Bone marrow (tissue), 2 donors: ENCODE measurements around the gene PPP2R3A.
"Not testable (repeated sequence)": the region's sequence is repeated elsewhere in the genome, so short reads cannot be mapped to it uniquely, and the experiment has no call there.

ENCODE experiments used
- DNase-seq, 2 donors: peaks; one replicate each; lab custom pipeline; 2025; lab: John Stamatoyannopoulos, UW

Gene PPP2R3A

GRCh38 chr3:136149667-136150066 is 184.1 kb downstream of the PPP2R3A start:
- DNase-seq, result no peak

GRCh38 chr3:136151219-136151618 is 185.7 kb downstream of the PPP2R3A start:
- no peak for DNase-seq

DNA sequence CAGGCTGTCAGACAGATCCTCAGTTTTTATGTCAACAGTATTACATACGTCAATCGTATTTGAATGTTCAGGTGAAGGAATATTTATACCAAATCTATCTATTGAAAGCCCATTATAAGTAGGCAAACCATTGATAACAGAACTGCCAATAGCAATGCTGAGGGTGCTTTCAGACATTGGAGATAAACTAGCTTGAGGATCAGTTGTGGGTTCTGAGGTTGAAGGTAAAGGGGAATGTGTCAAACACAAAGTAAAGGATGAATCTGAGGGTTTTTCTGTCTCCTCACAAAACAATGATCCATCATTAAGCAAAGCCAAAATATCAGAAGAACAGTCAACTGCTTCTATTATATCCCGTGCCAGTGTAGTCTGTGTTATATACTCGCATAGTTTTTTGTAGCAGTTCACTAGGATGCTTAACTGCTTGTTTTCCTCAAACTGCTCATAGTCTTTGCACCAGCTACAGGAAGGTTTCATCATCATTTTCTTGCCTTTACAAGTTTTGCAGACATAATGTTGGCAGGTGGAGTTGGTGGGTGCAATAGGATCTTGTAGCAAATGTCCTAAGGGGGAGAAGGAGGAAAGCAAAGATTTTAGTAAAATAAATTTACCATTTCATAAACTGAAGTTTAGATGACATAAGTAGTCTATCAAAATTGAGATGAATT is 186.8 kb downstream of the PPP2R3A start:
- DNase-seq, result no peak

GRCh38 chr3:136152963-136153362 is 187.4 kb downstream of the PPP2R3A start:
- DNase-seq, result no peak

- no peak for DNase-seq
These were observed 196.0 kb downstream of the PPP2R3A start for GRCh38 chr3:136161516-136161915.

DNA sequence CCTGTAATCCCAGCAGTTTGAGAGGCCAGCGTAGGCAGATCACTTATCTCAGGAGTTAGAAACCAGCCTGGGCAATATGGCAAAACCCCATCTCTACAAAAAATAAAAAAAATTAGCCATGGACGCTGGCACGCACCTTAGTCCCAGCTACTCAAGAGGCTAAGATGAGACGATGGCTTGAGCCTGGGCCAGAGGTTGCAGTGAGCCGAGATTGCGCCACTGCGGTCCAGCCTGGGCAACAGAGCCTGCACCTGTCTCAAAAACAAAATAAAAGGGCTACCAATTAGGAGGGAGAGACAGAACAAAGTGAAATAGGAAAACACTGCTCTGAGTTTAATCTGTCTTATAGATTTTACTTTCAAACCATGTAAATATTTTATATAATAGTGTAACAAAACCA is 196.8 kb downstream of the PPP2R3A start:
- no peak for DNase-seq

DNA sequence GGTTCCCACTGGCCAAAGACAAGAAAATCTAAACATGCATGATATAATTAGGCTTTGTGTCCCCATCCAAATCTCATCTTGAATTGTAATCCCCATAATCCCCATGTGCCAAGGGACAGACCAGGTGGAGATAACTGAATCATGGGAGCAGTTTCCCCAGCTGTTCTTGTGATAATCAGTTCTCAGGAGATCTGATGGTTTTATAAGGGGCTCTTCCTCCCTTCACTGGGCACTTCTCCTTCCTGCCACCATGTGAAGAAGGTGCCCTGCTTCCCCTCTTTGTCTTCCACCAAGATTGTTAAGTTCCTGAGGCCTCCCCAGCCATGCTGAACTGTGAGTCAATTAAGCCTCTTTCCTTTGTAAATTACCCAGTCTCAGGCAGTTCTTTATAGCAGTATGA is 198.1 kb downstream of the PPP2R3A start:
- DNase-seq, result peak in 1 of 2 donors; percentile 49

GRCh38 chr3:136166507-136166906 is 201.0 kb downstream of the PPP2R3A start:
- no peak for DNase-seq

DNA sequence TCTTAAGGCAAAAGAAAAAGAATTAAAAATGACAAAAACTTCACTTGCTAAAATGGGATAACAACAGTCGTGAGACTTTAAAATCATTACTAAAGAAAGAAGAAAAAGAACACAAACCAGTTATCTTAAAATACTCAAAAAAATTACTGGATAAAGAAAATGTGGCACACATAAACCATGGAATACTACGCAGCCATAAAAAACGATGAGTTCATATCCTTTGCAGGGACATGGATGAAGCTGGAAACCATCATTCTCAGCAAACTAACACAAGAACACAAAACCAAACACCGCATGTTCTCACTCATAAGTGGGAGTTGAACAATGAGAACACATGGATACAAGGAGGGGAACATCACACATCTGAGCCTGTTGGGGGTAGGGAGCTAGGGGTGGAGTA is 202.7 kb downstream of the PPP2R3A start:
- DNase-seq, result not testable (repeated sequence)

DNA sequence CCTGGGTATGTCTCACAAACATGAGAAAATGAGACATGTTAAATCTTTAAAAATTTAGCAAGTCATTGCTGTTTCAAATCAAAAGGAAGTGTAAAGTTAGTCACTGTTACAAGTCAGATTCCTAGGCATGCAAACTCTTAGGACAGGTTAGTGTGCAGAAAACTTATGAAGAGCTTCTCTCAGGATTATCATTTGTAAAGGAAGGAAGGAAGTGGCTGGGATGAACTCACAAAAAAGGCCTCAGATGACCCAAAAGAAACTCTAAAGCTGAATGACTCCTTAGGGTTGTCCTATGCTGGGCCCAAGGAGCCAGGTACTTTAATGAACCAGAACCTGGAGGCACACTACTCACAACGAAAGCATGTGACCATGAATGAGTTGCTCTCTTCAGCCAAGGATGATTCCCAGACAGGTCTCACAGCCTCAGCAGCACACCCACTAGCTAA is 205.6 kb downstream of the PPP2R3A start:
- DNase-seq, result peak in 1 of 2 donors; percentile 46

- DNase-seq, result no peak
These were observed 208.5 kb downstream of the PPP2R3A start for GRCh38 chr3:136173939-136174490.

DNA sequence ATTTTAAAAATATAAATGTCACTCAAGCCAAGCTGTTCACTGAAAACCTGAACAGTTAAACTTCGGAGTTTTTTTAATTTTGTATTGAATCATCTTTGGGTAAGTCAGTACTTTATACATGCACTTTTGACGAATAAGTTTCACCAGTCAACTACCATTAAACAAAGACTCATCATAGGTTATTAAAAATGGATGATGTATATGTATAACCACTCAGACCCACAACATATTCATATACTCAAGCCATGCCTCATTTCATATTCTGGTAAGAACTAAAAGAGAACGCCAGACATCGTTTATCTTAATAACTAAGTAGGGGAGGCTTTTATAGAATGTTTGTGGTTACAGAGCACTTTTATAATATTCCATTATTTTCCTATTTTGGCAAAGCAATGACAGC is 212.3 kb downstream of the PPP2R3A start:
- DNase-seq, result no peak

DNA sequence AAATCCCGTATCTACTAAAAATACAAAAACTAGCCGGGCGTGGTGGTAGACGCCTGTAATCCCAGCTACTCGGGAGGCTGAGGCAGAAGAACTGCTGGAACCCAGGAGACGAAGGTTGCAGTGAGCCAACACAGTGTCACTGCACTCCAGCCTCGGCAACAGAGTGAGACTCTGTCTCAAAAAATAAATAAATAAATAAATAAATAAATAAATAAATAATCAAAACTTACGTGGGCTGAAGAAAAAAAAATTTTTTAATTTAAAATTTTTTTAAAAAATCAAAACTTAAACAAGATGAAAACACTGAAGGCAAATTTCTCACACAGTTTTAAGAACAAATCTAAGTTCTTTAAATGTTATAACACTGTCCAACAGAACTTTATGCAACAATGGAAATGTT is 216.2 kb downstream of the PPP2R3A start:
- DNase-seq, result no peak

GRCh38 chr3:136184703-136185102 is 219.2 kb downstream of the PPP2R3A start:
- DNase-seq, result no peak

GRCh38 chr3:136186344-136186743 is 220.8 kb downstream of the PPP2R3A start:
- no peak for DNase-seq

- DNase-seq, result no peak
These were observed 221.3 kb downstream of the PPP2R3A start for GRCh38 chr3:136186846-136187245.

DNA sequence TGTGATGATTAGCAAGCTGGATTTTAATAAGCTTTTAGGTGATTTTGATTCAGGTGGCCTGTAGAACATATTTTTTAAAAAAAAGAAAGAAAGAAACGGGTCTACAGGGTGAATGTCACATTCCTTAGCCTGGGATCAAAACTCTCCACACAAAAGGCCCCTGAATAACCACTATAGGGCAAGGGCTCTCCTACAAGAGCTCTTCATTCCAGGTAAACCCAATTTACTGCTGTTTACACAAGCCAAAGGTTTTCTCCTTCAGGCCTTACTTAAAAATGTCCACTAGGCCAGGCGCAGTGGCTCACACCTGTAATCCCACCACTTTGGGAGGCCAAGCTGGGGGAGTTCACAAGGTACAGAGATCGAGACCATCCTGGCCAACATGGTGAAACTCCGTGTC is 222.3 kb downstream of the PPP2R3A start:
- no peak for DNase-seq

DNA sequence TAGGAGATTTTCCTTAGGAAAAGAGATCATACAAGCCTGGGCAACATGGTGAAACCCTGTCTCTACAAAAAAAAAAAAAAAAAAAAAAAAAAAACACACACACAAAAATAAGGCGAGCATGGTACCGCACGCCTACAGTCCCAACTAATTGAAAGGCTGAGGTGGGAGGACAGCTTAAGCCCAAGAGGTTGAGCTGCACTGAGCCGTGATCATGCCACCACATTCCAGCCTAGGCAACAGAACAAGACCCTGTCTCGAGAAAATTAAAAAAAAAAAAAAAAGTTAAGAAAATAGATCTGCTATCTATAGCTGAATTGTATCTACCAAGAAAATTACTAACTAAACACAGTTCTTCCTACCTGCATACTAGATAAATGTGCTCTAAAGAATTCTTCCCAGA is 223.5 kb downstream of the PPP2R3A start:
- no peak for DNase-seq

- no peak for DNase-seq
These were observed 224.5 kb downstream of the PPP2R3A start for GRCh38 chr3:136189859-136190617.

DNA sequence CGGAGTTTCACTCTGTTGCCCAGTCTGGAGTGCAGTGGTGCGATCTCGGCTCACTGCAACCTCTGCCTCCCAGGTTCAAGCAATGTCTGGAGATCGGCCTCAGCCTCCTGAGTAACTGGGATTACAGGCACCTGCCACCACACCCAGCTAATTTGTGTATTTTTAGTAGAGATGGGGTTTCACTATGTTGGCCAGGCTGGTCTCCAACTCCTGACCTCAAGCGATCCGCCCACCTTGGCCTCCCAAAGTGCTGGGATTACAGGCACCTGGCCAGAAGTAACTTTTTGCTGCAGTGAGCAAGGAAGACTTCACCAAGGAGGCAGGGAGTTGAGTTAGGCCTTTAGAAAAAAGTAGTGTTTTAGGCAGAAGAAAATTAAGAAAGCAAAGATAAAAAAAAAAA is 226.7 kb downstream of the PPP2R3A start:
- not testable (repeated sequence) for DNase-seq

- DNase-seq, result no peak
These were observed 227.3 kb downstream of the PPP2R3A start for GRCh38 chr3:136192831-136193230.

GRCh38 chr3:136193278-136194054 is 227.9 kb downstream of the PPP2R3A start:
- no peak for DNase-seq
